Middle frontal gyrus (tissue), 1 donor: Measurements from ENCODE around the gene DPP3.

Experiments
- DNase-seq: peaks from one replicate; pipeline ENCODE4 v3.0.0-alpha.2; 2015; ENCODE audit warnings: low spot score; ENCODE audit errors: extremely low spot score

The DPP3 gene

DNA sequence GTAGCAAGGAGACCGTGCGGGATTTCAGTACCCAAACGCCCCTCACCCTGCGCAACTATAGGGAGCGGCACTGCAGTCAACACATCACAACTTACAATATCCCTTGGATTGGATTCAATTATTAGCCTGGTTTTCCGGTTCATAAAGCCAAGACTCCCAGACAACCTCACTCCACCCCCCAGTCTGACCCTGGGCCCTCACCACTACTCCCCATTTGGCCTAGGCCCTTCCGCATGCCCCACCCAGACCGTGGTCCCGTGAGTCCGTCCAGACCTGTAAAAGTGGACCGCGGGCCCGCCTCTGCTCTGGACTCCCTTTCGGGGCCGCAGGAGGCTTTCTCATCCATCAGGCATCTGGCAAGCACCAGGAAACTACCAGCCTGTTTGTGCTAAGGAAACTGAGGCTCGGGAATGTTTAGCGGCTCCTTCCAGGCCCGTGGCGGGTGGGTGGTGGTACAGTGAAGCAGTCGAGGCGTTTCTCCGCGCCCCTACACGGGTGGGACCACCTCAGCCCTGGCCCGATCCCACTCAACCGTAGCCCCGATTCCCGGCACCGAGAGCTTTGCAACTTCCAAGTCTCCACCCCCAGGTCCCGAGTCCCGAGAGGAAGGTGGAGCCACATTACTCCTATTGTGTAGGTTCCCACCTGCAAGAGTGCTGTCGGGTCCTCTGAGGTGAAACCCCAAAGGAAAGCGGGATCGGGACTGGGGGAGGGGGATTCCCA, 679 bp upstream of the DPP3 start:
- DNase-seq = no peak

DNA sequence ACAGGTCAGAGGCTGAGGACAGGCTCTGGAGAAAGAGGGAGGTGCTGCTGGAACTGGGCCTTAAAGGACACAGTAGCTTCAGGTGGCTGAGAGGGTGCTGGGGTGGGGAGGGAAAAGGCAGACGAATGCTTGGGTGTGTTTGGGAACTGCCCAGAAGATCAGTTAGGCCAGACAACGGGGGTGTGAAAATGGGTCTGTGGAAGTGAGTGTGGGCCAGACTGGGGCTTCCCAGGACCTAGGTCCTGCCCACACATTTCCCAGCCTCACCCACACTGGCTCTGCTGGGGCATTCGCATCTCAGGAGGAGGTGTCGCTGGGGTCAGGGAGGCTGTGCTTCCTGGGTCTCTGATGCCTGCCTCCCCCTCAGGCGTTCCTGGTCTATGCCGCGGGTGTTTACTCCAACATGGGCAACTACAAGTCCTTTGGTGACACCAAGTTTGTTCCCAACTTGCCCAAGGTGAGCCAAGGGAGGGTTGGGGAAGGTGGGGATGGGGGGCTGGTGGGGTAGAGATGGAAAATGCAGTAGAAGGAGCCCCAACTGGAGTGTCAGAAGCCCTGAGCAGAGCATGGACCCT, 4.7 kb downstream of the DPP3 start:
- DNase-seq = no peak

DNA sequence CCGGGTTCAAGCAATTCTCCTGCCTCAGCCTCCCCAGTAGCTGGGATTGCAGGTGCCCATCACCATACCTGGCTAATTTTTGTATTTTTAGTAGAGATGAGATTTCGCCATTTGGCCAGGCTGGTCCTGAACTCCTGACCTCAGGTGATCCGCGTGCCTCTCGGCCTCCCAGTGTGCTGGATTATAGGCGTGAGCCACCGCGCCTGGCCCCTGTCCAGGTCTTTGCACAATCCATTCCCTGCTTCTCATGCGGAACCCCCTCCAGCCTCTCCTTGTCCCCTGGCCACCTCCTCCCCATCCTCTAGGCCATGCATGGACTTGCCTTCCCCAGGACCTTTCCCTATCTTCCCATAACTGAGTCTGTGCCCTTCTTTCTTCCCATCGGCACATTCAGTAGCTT, 8.7 kb downstream of the DPP3 start:
- no peak for DNase-seq

DNA sequence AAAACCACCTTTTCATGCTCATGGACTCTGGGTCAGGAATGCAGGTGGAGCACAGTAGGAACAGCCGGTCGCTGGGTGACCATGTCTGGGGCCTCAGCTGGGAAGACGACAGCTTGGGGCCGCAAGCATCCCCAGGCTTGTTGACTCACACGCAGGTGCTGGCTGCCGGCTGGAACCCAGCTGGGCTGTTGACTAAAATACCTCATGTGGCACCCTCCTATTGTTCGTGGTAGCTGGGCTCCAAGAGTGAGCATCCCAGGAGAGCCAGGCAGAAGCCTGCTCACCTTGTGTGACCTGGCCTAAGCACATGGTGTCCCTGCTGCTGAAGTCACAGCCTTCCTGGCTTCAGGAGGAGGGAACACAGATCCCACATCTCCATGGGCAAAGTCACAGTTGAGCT, 9.4 kb downstream of the DPP3 start:
- no peak for DNase-seq

DNA sequence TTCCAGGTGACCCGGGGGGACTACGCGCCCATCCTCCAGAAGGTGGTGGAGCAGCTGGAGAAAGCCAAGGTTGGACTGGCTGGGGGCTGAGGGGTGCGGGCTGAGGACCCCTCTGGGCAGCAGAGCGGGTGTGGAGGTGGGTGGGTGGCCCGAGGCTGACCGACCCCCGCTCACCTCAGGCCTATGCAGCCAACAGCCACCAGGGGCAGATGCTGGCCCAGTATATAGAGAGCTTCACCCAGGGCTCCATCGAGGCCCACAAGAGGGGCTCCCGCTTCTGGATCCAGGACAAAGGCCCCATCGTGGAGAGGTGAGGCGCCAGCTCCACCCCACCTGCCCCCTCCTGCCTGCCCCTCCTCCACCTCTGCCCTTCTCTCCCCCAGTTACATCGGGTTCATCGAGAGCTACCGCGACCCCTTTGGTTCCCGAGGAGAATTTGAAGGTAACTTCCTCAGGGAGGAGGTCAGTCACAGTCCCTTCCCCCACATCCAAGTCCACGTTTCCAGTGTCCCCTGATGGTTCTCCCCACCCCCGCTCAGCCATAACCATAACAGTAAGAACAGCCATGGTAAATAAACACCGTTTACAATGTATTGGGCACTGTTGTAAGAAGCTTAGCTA, 11.2 kb downstream of the DPP3 start:
- DNase-seq = no peak

DNA sequence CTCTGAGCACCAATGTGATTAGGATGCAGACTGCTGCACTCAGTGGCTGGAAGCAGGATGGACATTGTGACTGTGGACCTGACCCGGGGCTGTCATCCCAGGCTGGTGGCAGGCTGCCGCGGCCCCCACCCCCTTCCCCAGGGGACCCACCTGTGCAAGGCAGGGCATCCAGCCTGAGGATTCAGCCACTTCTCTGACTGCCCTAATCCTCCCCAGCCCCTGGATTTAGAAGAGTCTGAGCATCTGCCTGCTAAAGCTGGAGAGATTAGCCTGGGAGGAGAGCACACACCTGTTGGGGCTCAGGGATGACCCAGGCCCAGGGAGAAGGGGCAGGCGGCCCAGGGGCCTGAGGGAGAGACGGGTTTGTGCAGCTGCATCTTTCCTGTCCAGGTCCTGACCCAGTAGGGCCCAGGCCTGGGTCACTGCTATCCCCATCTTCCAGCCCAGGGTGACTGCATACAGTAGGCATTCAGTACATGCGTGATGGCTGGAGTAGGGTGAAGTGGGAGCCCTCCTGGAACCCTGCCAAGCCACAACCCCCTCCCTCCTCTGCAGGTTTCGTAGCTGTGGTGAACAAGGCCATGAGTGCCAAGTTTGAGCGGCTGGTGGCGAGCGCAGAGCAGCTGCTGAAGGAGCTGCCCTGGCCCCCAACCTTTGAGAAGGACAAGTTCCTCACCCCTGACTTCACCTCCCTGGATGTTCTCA, 12.1 kb downstream of the DPP3 start:
- DNase-seq = no peak

DNA sequence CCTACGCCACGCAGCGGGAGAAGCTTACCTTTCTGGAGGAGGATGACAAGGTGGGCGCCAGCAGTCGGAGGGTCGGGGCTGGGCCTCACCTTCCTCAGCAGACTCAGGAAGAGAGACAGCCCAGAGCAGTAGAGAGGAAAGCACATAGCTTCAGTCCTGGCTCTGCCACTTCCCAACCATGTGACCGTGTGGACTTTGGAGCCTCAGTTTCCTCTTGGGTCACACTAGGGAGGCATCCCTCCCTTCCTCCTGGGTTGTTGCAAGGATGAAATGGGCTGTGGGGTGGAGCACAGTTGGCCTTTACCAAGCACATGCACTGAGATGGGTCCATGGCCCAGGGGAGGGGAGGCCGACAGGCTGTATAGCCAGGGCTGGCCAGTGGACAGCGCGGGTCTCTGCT, 12.9 kb downstream of the DPP3 start:
- DNase-seq = no peak

DNA sequence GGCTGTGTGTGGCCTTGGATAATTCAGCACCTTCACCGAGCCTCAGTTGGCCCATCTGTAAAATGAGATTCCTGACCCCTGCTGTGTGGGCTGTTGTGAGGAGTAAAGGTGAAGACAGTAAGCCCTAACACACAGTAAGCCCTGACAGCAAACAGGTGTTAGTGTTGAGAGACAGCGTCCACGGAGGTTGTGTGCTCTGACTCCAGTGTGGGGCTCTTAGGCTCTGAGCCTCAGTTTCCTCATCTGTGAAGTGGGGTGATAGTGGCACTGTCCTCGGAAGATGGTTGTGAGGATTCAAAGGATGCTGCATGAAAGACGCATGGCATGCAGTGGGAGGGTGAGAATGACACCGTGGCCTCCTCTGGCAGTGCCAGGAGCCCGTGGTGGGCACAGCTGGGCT, 14.2 kb downstream of the DPP3 start:
- DNase-seq = no peak

DNA sequence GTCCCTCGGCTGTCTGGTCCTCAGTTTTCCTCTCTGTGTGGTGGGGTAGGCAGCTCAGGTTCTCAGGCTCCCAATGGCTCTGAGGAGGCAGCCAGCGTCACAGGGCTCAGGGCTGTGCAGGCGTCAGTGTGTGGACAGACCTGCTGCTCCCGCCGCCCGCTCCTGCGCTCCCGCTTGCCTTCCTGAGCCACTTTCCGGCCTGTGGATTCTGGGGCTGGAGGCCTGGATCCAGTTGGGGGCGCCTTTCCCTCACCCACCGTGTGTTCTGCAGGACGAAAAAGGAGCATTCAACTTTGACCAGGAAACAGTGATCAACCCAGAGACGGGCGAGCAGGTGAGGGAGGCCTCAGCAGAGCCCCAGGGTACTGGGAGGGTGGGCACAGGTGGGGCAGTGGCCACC, 14.7 kb downstream of the DPP3 start:
- DNase-seq = no peak

DNA sequence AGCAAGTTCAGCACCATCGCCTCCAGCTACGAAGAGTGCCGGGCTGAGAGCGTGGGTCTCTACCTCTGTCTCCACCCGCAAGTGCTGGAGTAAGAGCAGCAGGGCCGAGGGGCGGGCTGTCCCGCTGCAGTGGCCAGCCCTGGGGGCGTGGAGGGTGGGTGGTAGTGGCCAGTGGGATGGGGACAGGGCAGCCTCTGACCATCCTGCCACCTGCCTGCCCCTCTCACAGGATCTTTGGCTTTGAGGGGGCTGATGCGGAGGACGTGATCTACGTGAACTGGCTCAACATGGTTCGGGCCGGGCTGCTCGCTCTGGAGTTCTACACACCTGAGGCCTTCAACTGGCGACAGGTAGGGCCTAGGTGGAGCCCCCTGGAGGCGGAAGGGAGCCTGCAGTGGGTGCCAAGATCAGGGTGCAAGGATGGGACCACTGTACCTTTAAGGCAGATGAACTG, 15.2 kb downstream of the DPP3 start:
- no peak for DNase-seq

DNA sequence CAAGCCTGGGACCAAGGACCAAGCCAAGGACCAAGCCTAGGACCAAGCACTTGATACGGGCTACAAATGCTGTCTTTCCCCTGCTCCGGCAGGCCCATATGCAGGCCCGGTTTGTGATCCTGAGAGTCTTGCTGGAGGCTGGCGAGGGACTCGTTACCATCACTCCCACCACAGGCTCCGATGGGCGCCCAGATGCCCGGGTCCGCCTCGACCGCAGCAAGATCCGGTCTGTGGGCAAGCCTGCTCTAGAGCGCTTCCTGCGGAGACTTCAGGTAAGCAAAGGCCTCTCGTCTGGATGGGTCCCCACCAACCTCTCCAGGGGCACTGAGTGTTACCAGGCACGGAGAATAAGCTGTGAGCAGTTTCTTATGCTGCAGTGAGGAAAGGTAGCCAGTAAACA, 17.0 kb downstream of the DPP3 start:
- DNase-seq = no peak

DNA sequence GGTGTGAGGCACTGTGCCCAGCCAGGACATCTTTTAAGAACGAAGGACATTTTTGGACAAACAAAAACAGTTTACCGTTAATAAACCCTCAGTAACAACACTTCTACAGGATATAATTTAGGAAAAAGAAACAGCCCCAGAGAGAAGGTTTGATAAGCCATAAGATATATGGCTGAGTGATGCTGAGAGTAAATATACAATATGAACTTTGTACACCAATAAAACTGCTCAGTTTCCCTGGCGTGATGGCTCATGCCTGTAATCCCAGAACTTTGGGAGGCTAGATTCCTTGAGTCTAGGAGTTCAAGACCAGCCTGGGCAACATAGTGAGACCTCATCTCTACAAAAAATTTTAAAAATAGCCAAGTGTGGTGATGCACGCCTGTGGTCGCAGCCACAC, 18.3 kb downstream of the DPP3 start:
- DNase-seq = no peak

DNA sequence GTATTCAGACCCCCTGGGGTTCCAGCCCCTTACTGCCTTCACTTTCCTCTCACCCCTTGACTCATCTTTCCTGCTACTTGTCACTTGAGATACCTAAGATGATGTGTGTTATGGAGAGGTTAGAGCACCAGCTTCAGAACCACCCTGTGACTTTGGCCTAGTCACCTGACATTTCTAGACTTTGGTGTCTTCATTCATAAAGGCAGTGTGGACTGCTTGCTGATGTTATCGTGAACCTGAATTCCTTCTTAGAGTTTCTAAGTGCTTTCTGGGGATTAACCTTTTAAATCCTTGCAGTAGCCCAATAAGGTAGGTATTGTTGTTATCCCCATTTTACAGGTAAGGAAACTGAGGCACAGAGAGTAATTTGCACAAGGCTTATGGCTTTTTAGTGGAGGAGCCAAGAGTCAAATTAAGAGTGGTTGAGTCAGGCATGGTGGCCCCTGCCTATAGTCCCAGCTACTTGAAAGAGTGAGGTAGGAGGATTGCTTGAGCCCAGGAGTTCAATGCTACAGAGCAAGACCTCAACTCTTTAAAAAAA, 25.1 kb downstream of the DPP3 start:
- no peak for DNase-seq

DNA sequence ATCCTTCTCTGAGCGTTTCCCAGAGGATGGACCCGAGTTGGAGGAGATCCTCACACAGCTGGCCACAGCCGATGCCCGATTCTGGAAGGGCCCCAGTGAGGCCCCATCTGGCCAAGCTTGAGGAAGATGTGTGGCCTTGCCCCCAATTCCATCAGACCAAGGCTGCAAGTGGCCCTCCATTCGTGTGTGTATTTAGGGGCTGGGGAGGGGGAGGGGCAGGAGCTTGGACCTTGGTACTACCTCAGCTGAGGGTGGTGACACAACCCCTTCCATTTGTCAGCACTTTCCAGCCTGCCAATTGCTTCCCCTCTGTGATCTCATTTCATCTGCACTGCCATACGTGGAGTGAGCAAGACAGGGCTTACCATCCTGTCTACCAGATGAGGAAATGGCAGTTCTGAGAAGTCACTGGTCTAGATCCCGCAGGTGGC, 28.9 kb downstream of the DPP3 start:
- no peak for DNase-seq

DNA sequence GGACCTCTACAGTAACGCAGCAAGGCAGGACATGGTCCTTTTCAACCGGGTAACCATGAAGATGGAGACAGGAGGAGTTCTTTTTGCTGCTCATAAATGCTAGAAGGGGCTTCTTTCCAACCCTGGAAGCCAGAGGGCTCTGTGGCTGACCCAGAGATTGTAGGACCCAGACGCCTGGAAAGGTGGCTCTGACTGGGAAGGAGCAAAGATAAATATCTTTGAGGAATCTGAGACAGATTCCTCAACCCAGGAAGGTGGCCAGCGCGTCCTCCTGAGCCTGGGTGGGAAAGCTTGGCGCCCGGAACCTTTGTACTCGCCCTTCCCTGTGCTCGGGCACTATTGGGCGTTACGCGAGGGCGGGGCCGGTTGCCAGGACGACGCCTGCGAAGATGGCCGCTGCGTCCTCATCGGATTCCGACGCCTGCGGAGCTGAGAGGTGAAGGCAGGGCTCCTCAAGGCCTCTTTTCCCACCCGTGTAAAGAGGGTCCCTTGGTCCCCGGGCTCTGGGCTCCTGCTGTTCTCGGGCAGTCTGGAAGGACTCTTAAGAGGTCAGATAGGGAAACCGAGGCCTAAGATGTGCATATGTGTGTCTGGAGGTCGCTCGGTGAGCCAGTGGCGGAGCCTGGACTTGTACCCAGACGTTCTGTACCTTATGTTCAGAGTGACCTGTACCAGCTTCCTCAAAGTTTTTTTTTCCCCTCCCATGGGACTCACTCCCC, 30.2 kb downstream of the DPP3 start, which contains the start of gene BBS1:
Gene BBS1, plus strand, starts transcription at position 365 of the 719 bp plus-strand sequence. Its CDS starts 25 bp downstream, at position 390.
- DNase-seq = peak; percentile 76

DNA sequence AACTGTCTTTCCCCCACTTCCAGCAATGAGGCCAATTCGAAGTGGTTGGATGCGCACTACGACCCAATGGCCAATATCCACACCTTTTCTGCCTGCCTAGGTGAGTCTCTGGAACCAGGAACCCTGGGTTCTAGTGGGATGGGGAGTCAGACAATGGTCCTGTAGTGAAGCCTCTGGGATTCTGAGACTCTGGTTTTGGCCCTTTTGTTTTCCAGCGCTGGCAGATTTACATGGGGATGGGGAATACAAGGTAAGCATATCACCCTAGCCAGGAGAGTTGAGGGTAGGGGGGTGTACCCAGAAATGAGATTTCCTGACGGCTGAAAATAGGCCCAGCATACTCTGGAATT, 30.7 kb downstream of the DPP3 start:
- no peak for DNase-seq

DNA sequence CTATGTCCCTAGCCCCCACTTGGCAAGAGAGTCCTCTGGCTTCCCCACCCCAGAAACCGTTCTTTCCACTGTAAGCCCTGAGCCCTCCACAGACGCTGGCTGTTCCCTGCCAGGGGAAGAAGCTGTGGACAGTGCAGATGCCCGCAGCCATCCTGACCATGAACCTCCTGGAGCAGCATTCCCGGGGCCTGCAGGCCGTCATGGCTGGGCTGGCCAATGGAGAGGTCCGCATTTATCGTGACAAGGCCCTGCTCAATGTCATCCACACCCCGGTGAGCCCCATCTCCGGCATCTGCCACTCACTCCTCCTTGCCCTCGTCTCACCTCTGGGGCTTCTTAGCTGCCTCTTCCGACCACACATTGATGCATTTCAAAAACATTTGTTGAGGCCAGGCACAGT, 43.4 kb downstream of the DPP3 start:
- no peak for DNase-seq

DNA sequence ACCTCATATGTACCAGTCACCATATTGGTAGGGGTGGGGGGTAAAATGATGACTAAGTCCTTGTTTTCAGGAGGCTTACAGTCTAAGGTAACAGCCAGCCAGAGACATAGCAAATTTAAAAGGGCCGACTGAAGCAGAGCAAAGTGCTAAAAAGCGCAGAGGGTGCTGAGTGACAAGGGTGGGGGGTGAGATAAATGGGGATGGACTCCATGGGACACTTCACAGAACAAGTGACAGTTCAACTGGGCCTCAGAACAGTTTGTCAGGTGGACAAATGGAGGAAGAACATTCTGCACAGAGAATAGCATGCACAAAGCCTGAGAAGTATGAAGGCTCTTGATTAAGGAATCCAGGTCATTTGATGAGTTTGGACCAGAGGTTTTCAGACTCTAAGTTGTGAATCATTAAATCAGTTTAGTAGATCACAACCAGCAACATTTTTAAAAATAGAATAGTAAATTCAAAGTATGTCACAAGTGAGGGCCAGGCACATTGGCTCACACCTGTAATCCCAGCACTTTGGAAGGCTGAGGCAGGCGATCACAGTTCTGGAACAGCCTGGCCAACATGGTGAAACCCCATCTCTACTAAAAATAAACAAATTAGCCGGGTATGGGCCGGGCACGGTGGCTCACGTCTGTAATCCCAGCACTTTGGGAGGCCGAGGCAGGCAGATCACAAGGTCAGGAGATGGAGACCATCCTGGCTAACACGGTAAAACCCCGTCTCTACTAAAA, 44.2 kb downstream of the DPP3 start:
- DNase-seq = no peak

DNA sequence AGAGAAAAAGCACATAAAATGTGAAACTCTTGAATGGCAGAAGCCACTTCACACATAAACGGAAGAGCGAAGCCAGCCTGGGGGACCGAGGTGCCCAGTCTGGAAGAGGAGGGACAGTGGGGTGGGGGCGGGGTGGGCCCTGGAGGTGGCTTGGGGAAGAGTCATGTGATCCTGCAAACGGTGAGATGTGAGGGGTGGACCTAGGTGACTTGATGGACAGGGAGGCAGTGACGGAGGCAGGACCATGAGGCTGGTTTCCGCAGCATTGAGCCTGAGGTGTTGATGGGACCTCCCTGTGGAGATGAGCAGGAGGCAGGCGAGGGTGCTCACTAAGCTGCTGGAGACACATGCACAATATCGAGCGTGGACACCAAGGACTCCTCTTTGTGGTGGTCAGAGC, 48.8 kb downstream of the DPP3 start:
- no peak for DNase-seq

DNA sequence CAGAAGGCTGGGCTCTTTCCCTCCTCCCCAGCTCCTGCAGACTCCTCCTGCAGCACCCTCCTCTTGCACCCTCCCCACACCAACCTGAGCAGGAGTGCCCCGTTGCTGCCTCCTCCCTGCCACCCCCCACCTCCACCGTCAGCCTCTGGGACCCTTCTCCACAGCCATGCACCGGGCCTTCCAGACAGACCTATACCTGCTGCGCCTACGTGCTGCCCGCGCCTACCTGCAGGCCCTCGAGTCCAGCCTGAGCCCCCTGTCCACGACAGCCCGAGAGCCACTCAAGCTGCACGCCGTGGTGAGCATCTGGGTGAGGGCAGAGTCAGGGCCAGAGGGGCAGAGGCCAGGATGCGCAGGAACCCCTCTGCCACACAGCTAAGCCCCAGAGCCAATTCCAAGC, 49.4 kb downstream of the DPP3 start:
- DNase-seq = no peak
